Thyroid gland (tissue), 4 donors: Measurements from ENCODE around the gene FAM153A. TPM values are rescaled to one million over a fixed set of nuclear protein-coding genes. Genes with fewer than 3 reads are reported as not detected.
"Not testable (repeated sequence)": the region's sequence is repeated elsewhere in the genome, so short reads cannot be mapped to it uniquely, and the experiment has no call there.

Source experiments
- DNase-seq, 2 donors: peaks; one replicate each; pipeline ENCODE4 v3.0.0-alpha.2; 2019
- H3K27ac ChIP-seq, 3 donors: fragments of 200-600 bp; sonication (generic); 1 replicate in 2 of 3; 2 replicates in 1 of 3; pipeline ENCODE4 v1.5.1; 2016 to 2019; ENCODE audit warnings: mild to moderate bottlenecking in 1 of 3, moderate library complexity in 1 of 3
- H3K27me3 ChIP-seq: fragments of 200-600 bp; sonication (generic); one replicate; pipeline ENCODE4 v1.5.1; 2019
- H3K36me3 ChIP-seq, 2 donors: fragments of 200-600 bp; sonication (generic); one replicate each; pipeline ENCODE4 v1.5.1; 2016 to 2019
- H3K4me1 ChIP-seq, 2 donors: fragments of 200-600 bp; sonication (generic); one replicate each; pipeline ENCODE4 v1.5.1; 2017 to 2019
- H3K4me3 ChIP-seq, 3 donors: fragments of 200-600 bp; sonication (generic); replicated peaks in 1 of 3; 1 replicate in 2 of 3; 2 replicates in 1 of 3; pipeline ENCODE4 v1.5.1; 2016; ENCODE audit warnings: mild to moderate bottlenecking in 1 of 3
- H3K9me3 ChIP-seq: fragments of 200-600 bp; sonication (generic); one replicate; pipeline ENCODE4 v1.5.1; 2017
- WGBS, 2 donors: methylation state at CpG; one replicate each; pipeline ENCODE4 v1.1.5; 2017; 5-methylcytosine and 5-hydroxymethylcytosine counted together
- intact Hi-C: fragments of 100-400 bp; cut with DNase I; formaldehyde crosslinking; loops from one replicate; pipeline ENCODE4 v1.15.1; 2023
- total RNA-seq, 4 donors: library from RNA; depleted of rRNA; stranded (reverse); fragments of >200 nt; gene quantifications; one replicate each; pipeline ENCODE4 v1.2.3, GENCODE V29; 2016

FAM153A gene
- total RNA-seq, 4 donors from 2014 or later, result 0.46 to 11.4 (median 2.1) TPM

DNA sequence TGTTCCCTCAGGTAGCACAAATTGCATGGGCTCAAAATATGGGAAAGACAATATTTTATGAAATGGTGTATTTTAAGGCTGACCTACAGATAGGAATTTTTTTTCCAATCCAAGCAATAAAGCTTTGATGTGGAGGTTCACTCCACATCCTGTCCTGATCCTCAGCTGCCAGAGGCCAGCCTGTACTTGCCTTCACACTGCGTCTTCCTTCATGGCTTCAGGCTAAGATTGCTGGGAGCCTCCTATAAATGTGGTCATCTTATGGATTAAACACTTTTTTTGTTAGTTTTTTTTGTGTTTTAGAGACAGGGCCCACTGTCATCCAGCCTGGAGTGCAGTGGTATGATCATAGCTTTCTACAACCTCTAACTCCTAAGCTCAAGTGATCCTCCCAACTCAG, 67.3 kb downstream of the FAM153A start:
- 94 to 97% methylated on average over 1 of the region's 1 CpG for WGBS, 2 donors
- intact Hi-C loops, H3K36me3 ChIP-seq: not testable (repeated sequence)

DNA sequence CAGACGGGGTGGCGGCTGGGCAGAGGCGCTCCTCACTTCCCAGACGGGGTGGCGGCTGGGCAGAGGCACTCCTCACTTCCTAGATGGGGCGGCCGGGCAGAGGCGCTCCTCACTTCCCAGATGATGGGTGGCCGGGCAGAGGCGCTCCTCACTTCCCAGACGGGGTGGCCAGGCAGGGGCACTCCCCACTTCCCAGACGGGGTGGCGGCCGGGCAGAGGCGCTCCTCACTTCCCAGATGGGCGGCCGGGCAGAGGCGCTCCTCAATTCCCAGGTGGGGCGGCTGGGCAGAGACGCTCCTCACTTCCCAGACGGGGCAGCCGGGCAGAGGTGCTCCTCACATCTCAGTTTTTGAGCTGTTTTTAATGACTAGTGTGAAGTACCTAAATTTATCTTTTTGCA, 86.6 kb downstream of the FAM153A start:
- H3K27me3 ChIP-seq, H3K9me3 ChIP-seq, H3K27ac ChIP-seq, H3K36me3 ChIP-seq, DNase-seq, intact Hi-C loops, H3K4me3 ChIP-seq, H3K4me1 ChIP-seq: not testable (repeated sequence)
- WGBS, 2 donors, result 95 to 100% methylated on average over 4 to 12 of the region's 22 CpGs

More for the DNA sequence above, 67.3 kb downstream of the FAM153A start:
- H3K4me3 ChIP-seq, H3K27me3 ChIP-seq, H3K9me3 ChIP-seq, H3K4me1 ChIP-seq, DNase-seq, H3K27ac ChIP-seq: not testable (repeated sequence)

DNA sequence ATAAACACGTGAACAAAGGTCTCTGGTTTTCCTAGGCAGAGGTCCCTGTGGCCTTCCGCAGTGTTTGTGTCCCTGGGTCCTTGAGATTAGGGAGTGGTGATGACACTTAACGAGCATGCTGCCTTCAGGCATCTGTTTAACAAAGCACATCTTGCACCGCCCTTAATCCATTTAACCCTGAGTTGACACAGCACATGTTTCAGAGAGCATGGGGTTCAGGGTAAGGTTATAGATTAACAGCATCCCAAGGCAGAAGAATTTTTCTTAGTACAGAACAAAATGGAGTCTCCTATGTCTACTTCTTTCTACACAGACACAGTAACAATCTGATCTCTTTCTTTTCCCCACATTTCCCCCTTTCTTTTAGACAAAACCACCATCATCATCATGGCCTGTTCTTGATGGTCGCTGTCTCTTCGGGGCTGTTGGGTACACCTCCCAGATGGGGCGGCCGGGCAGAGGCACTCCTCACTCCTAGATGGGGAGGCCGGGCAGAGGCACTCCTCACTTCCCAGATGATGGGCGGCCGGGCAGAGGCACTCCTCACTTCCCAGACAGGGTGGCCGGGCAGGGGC, 87.3 kb downstream of the FAM153A start:
- 90 to 94% methylated on average over 7 to 8 of the region's 12 CpGs for WGBS, 2 donors

DNA sequence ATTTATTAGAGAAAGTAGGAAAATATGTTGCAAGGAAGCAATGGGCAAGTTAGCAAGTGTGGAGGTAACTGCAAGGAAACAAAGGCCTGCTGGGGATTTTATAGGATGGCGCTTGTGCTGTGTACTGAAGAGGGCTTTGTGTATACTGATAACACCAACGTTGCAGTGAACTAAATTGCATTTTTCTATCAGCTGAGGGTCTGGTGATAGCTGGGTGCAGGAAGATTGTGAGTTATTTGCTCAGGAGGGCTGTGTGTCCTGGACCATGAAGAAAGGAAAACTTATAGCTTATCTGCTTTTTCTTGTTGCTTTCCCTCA, 88.2 kb downstream of the FAM153A start:
- WGBS, 2 donors, result no CpG with 5 or more reads among the region's 2 CpGs
- DNase-seq, intact Hi-C loops: not testable (repeated sequence)

More for the DNA sequence above, 87.3 kb downstream of the FAM153A start:
- H3K27ac ChIP-seq, DNase-seq, H3K27me3 ChIP-seq, H3K4me1 ChIP-seq, H3K36me3 ChIP-seq, H3K4me3 ChIP-seq, H3K9me3 ChIP-seq, intact Hi-C loops: not testable (repeated sequence)

DNA sequence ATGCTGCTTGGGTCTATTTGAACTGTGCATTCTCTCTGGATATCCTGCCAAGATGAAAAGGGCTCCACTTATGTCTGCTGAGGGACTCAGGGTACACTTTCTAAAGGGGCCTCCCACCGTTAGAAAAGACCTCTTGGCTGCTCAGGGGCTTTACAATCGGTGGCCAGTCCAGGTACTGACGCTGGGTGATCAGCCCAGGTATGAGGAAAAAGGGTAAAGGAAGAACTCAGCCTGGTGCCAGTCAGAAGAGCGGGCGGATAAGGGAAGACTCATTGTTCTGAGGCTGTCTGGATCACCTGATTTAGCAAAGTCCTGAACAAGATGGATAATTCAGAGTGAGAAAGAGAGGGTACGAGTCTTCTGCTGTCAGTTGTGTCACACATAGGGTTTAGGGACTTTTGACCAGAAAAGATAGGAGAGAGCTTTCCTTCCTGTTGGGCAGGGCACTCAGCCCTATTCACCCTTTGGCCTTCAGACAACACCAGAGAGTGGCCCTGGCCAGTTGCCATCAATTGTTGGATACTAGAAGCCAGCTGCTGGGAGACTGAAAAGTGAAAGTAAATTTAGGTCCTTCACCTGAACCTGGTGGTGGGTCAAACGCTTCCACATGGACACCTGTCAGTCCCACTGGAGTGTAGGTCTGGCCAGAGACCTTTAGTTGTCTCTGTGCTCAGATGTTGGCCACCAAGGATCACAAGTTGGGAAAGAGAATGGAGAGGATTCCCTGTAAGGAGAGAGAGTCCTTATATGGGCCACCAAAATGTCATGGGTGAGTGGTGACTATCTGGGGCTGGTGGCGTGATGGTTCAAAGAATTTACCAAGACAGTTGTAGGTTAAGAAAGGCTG, 88.8 kb downstream of the FAM153A start:
- 66 to 69% methylated on average over 6 of the region's 8 CpGs for WGBS, 2 donors
- H3K27ac ChIP-seq, result not testable (repeated sequence)

More for the DNA sequence above, 88.2 kb downstream of the FAM153A start:
- not testable (repeated sequence) for H3K27ac ChIP-seq, H3K4me3 ChIP-seq, H3K27me3 ChIP-seq, H3K36me3 ChIP-seq, H3K4me1 ChIP-seq, H3K9me3 ChIP-seq

DNA sequence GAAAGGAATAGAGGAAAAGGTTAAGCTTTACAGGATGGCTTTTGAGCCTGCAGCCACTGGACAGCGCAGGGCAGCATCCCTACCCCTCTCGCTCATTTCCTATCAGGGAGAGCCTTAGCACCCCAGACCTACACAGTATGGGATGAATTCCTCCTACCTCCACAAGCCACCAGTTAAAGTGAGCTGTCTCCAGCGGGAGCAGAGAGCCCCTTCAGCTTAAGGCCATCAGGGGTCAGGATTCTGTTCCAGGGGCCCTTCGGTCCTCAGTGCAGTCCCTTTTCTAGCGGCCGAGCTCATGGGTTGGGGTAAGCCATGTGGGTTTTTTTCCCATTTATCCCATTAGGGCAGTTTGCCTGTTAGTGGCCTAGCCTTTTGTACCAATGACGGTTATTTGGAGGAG, 89.7 kb downstream of the FAM153A start:
- DNase-seq, H3K27me3 ChIP-seq, H3K36me3 ChIP-seq, intact Hi-C loops, H3K27ac ChIP-seq, H3K4me1 ChIP-seq, H3K9me3 ChIP-seq, H3K4me3 ChIP-seq: not testable (repeated sequence)
- WGBS, 2 donors, result 73 to 84% methylated on average over 1 to 3 of the region's 7 CpGs

More for the DNA sequence above, 88.8 kb downstream of the FAM153A start:
- H3K4me3 ChIP-seq, intact Hi-C loops, H3K36me3 ChIP-seq, H3K4me1 ChIP-seq, H3K27me3 ChIP-seq, H3K9me3 ChIP-seq: not testable (repeated sequence)
- peak; percentile 89 to 91 for DNase-seq

DNA sequence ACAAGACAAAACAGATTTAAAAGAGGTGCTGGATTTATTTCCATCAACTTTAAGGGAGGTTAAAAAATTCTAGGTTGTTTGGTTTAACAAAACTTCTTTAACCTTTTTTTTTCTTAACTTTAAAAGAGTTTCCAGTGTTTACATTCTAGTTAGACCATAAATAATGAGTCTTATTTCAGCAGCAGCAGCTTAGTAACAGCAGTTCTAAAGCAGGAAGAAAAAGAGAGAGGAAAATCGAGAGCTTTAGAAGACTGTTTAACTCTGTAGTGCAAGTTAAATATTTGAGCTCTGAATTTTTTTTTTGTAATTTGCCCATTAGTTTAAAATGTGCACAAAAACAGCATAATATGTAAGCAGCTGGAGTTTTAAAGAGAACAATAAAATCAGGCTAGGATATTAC, 90.2 kb downstream of the FAM153A start:
- H3K36me3 ChIP-seq, intact Hi-C loops, H3K4me1 ChIP-seq, H3K27ac ChIP-seq, DNase-seq, H3K4me3 ChIP-seq, H3K9me3 ChIP-seq, H3K27me3 ChIP-seq: not testable (repeated sequence)
- WGBS, 2 donors, result 26 to 39% methylated on average over 1 of the region's 1 CpG

DNA sequence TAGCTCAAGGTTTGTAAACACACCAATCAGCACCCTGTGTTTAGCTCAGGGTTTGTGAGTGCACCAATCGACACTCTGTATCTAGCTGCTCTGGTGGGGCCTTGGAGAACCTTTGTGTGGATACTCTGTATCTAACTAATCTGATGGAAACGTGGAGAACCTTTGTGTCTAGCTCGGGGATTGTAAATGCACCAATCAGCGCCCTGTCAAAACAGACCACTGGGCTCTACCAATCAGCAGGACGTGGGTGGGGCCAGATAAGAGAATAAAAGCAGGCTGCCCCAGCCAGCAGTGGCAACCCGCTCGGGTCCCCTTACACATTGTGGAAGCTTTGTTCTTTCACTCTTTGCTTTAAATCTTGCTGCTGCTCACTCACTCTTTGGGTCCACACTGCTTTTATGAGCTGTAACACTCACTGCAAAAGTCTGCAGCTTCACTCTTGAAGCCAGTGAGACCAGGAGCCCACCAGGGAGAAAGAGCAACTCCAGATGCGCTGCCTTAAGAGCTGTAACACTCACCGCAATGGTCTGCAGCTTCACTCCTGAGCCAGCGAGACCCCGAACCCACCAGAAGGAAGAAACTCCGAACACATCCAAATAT, 93.6 kb downstream of the FAM153A start:
- H3K27ac ChIP-seq, H3K36me3 ChIP-seq, H3K9me3 ChIP-seq, DNase-seq, intact Hi-C loops, H3K4me1 ChIP-seq, H3K4me3 ChIP-seq, H3K27me3 ChIP-seq: not testable (repeated sequence)
- 89 to 94% methylated on average over 9 to 10 of the region's 12 CpGs for WGBS, 2 donors

DNA sequence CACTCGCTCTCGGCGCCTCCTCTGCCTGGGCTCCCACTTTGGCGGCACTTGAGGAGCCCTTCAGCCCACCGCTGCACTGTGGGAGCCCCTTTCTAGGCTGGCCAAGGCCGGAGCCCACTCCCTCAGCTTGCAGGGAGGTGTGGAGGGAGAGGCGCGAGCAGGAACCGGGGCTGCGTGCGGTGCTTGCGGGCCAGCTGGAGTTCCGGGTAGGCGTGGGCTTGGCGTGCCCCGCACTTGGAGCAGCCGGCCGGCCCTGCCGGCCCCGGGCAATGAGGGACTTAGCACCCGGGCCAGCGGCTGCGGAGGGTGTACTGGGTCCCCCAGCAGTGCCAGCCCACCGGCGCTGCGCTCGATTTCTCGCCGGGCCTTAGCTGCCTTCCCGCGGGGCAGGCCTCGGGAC, 94.6 kb downstream of the FAM153A start:
- H3K36me3 ChIP-seq, H3K27ac ChIP-seq, H3K27me3 ChIP-seq, H3K4me1 ChIP-seq, intact Hi-C loops, H3K4me3 ChIP-seq, DNase-seq, H3K9me3 ChIP-seq: not testable (repeated sequence)
- 95 to 100% methylated on average over 1 to 3 of the region's 32 CpGs for WGBS, 2 donors

DNA sequence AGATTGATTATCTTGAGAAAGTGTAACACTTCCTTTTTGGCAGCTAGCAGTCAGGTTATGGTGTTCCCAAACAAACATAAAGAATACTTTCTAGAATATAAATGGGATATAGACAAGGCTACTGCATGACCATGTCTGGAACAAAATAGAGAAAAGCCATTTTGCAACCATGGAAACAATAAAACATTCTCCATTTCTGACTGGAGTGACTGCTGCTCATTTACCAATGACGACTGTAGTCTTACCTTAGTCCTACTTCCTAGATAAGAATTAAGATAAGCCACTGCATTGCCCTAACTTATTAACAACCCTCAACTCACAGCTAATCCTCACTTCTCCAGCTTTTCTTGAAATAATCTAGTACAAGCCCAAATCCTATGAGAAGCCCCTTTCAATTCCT, 100.8 kb downstream of the FAM153A start:
- H3K9me3 ChIP-seq, H3K27me3 ChIP-seq, DNase-seq, H3K36me3 ChIP-seq, H3K4me1 ChIP-seq, intact Hi-C loops, H3K4me3 ChIP-seq, H3K27ac ChIP-seq: not testable (repeated sequence)
- WGBS, 2 donors, result 26 to 50% methylated on average over 1 of the region's 1 CpG
